Measurements from ENCODE around the gene GRIK3. TPM values are rescaled to one million over a fixed set of nuclear protein-coding genes. Genes with fewer than 3 reads are reported as not detected.

GRIK3 gene
- total RNA-seq, 6 experiments from 2014 or later: not detected

GRCh38 chr1:36797761-36798160 lies 236.6 kb downstream of the GRIK3 start:
- no peak overlapping the region for H3K4me3 Mint-ChIP-seq
- no peaks in the 10 kb centered on the region; the same call in 1 of the 2 replicates for H3K36me3 Mint-ChIP-seq (ENCODE audit: low read depth)
- H3K9me3 Mint-ChIP-seq: peaks cover 32% of the 10 kb centered on the region
- no peaks in the 10 kb centered on the region for H3K27me3 Mint-ChIP-seq (ENCODE audit: insufficient read depth)
- TF ChIP-seq CTCF (IDR thresholded peaks at IDR 0.05): no peak
- H3K4me1 Mint-ChIP-seq (ENCODE audit: low read depth): no peaks in the 10 kb centered on the region
- DNase-seq: no peak
- H3K27ac Mint-ChIP-seq: no peak overlapping the region

DNA sequence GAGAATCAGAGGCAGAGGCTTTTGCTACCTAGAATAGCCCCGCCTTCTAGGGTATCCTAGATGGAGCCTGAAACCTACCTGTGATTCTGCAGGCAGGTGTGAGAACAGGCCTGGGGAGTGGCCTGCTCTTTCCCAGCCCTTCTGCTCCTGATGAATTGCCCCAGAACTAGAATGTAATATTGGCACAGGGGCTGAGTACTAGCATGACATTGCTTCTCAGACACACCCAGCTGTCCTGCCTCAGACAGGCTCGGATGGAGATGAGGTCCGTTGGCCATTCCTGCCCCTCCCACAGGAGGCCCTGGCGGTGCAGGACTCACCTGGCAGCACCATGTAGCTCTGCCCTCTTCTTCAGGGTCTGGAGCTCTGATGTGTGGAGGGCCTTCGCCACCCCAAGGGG lies 237.6 kb downstream of the GRIK3 start:
- Mint-ChIP-seq H3K36me3 (ENCODE audit: low read depth) (no peaks in the 10 kb centered on the region; the same call in 1 of the 2 replicates), H3K27ac (no peak overlapping the region), H3K4me3 (no peak overlapping the region), H3K4me1 (ENCODE audit: low read depth) (no peaks in the 10 kb centered on the region), H3K27me3 (ENCODE audit: insufficient read depth) (no peaks in the 10 kb centered on the region), H3K9me3 (peaks cover 35% of the 10 kb centered on the region)
- no peak for DNase-seq
- TF ChIP-seq CTCF (IDR thresholded peaks at IDR 0.05): no peak

GRCh38 chr1:36796106-36796590 lies 238.2 kb downstream of the GRIK3 start:
- Mint-ChIP-seq H3K36me3 (ENCODE audit: low read depth) (no peaks in the 10 kb centered on the region; the same call in 1 of the 2 replicates), H3K4me1 (ENCODE audit: low read depth) (no peaks in the 10 kb centered on the region), H3K9me3 (peaks cover 34% of the 10 kb centered on the region), H3K4me3 (no peak overlapping the region), H3K27me3 (ENCODE audit: insufficient read depth) (no peaks in the 10 kb centered on the region), H3K27ac (no peak overlapping the region)
- TF ChIP-seq CTCF (IDR thresholded peaks at IDR 0.05): no peak
- DNase-seq: no peak

DNA sequence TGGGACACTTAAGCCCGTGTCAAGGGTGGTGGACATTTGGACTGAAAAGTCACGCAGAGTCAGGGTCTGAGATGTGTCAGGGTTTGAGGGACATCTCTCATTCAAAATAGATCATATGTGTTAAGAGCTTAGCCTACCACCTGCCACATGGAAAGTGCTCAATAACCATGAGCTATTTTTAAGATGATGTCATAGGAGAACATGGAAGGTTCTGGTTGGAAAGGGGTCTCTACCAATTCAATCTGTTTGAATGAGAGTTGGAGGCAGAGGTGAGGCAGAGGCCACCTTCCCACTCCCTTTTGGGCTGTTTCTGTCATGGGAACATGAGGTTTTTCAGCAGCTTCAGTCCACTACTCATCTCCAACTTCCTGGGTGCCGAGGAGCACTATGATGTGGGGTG lies 239.9 kb downstream of the GRIK3 start:
- no peak for TF ChIP-seq CTCF (IDR thresholded peaks at IDR 0.05)
- Mint-ChIP-seq H3K4me3 (no peak overlapping the region), H3K9me3 (peaks cover 34% of the 10 kb centered on the region), H3K4me1 (ENCODE audit: low read depth) (no peaks in the 10 kb centered on the region), H3K27ac (no peak overlapping the region), H3K36me3 (ENCODE audit: low read depth) (no peaks in the 10 kb centered on the region; the same call in 1 of the 2 replicates), H3K27me3 (ENCODE audit: insufficient read depth) (no peaks in the 10 kb centered on the region)
- no peak for DNase-seq

DNA sequence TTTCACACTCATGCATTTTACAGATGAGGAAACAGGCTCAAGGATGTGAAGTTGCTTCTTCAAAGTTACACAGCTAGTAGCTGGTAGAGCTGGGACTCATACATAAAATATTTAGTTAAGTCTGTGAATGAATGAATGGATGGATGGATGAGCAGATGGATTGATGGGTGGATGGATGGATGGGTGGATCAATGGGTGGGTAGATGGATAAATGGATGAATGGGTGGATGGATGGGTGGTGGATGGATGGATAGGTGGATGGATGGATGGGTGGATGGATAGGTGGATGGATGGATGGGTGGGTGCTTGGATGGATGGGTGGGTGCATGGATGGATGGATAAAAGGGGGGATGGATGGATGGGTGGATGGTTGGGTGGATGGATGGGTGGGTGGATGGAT lies 240.9 kb downstream of the GRIK3 start:
- H3K4me3 Mint-ChIP-seq: no peak overlapping the region
- H3K9me3 Mint-ChIP-seq: peaks cover 40% of the 10 kb centered on the region
- no peak for DNase-seq
- H3K4me1 Mint-ChIP-seq (ENCODE audit: low read depth): no peaks in the 10 kb centered on the region
- no peaks in the 10 kb centered on the region; the same call in 1 of the 2 replicates for H3K36me3 Mint-ChIP-seq (ENCODE audit: low read depth)
- H3K27ac Mint-ChIP-seq: no peak overlapping the region
- H3K27me3 Mint-ChIP-seq (ENCODE audit: insufficient read depth): no peaks in the 10 kb centered on the region
- no peak for TF ChIP-seq CTCF (IDR thresholded peaks at IDR 0.05)

GRCh38 chr1:36792292-36792691 lies 242.0 kb downstream of the GRIK3 start:
- DNase-seq: no peak
- no peak for TF ChIP-seq CTCF (IDR thresholded peaks at IDR 0.05)
- no peaks in the 10 kb centered on the region for H3K27me3 Mint-ChIP-seq (ENCODE audit: insufficient read depth)
- H3K4me3 Mint-ChIP-seq: no peak overlapping the region
- no peaks in the 10 kb centered on the region; the same call in 1 of the 2 replicates for H3K36me3 Mint-ChIP-seq (ENCODE audit: low read depth)
- H3K9me3 Mint-ChIP-seq: peaks cover 41% of the 10 kb centered on the region
- H3K27ac Mint-ChIP-seq: no peak overlapping the region
- H3K4me1 Mint-ChIP-seq (ENCODE audit: low read depth): no peaks in the 10 kb centered on the region

Data from HFFc6 (cell line).